Keratinocyte (primary cell): ENCODE data around the gene RTL1. TPM values are rescaled to one million over a fixed set of nuclear protein-coding genes. Genes with fewer than 3 reads are reported as not detected.

Experiments used
- DNase-seq: peaks from one replicate; pipeline ENCODE4 v3.0.0-alpha.2; 2011; ENCODE audit warnings: low read depth, missing footprints, low spot score
- FAIRE-seq: peaks from 2 replicates; lab custom pipeline; 2011; peaks lifted over from hg19 to GRCh38; lab: Jason Lieb, UNC
- H2AFZ ChIP-seq: 2 replicates; pipeline ENCODE4 v1.6.0; 2012; ENCODE audit warnings: low read length, control low read depth, inconsistent platforms; ENCODE audit not compliant: control insufficient read depth
- H3K27ac ChIP-seq: 2 replicates; pipeline ENCODE4 v1.5.1; 2011; ENCODE audit warnings: low read length; ENCODE audit not compliant: control insufficient read depth, insufficient read depth
- H3K27me3 ChIP-seq: 3 replicates; pipeline ENCODE4 v1.6.0; 2011; ENCODE audit warnings: low read length; ENCODE audit not compliant: control insufficient read depth, insufficient read depth; ENCODE audit errors: extremely low read depth
- H3K36me3 ChIP-seq, 2 experiments: 2 replicates in 1 of 2; 3 replicates in 1 of 2; pipeline ENCODE4 v1.5.1; 2011; ENCODE audit warnings: low read length in 2 of 2, mild to moderate bottlenecking in 1 of 2; ENCODE audit not compliant: control insufficient read depth in 2 of 2, insufficient read depth in 2 of 2; ENCODE audit errors: extremely low read depth in 1 of 2
- H3K4me1 ChIP-seq: 3 replicates; pipeline ENCODE4 v1.5.1; 2011; ENCODE audit warnings: low read length; ENCODE audit not compliant: control insufficient read depth, insufficient read depth; ENCODE audit errors: extremely low read depth
- H3K4me2 ChIP-seq: 3 replicates; pipeline ENCODE4 v1.6.0; 2011; ENCODE audit warnings: low read depth, low read length; ENCODE audit not compliant: control insufficient read depth, insufficient read depth; ENCODE audit errors: extremely low read depth
- H3K4me3 ChIP-seq, 3 experiments: fragments of 200-600 bp in 1 of 3; sonication (generic) in 1 of 3; 2 replicates in 2 of 3; 3 replicates in 1 of 3; pipeline ENCODE4 v1.5.1; 2011 to 2016; ENCODE audit warnings: low read length in 3 of 3, mild to moderate bottlenecking in 3 of 3, control low read depth in 2 of 3, inconsistent platforms in 1 of 3, low read depth in 1 of 3, mixed read lengths in 1 of 3, mixed run types in 1 of 3, moderate library complexity in 1 of 3; ENCODE audit not compliant: control insufficient read depth in 2 of 3, insufficient read depth in 2 of 3; ENCODE audit errors: extremely low read depth in 1 of 3
- H3K79me2 ChIP-seq: 2 replicates; pipeline ENCODE4 v1.6.0; 2012; ENCODE audit warnings: low read length; ENCODE audit not compliant: control insufficient read depth, insufficient read depth
- H3K9ac ChIP-seq: 3 replicates; pipeline ENCODE4 v1.6.0; 2011; ENCODE audit warnings: low read length; ENCODE audit not compliant: control insufficient read depth, insufficient read depth; ENCODE audit errors: extremely low read depth
- H3K9me1 ChIP-seq: 3 replicates; pipeline ENCODE4 v1.6.0; 2011; ENCODE audit warnings: low read length; ENCODE audit not compliant: control insufficient read depth, insufficient read depth; ENCODE audit errors: extremely low read depth
- H3K9me3 ChIP-seq: 2 replicates; pipeline ENCODE4 v1.5.1; 2012; ENCODE audit warnings: low read depth, low read length; ENCODE audit not compliant: control insufficient read depth
- H4K20me1 ChIP-seq: 3 replicates; pipeline ENCODE4 v1.6.0; 2011; ENCODE audit warnings: low read length; ENCODE audit not compliant: control insufficient read depth, insufficient read depth; ENCODE audit errors: extremely low read depth
- CTCF ChIP-seq, 3 experiments: IDR thresholded peaks in 1 of 3; conservative IDR thresholded peaks in 1 of 3; optimal IDR thresholded peaks in 1 of 3; 2 replicates in 2 of 3; 3 replicates in 1 of 3; pipeline versions ENCODE3 to v1.5.1; 2011; ENCODE audit warnings: low read length in 3 of 3, mild to moderate bottlenecking in 3 of 3, moderate library complexity in 2 of 3, control low read depth in 1 of 3, inconsistent platforms in 1 of 3; ENCODE audit not compliant: insufficient read depth in 2 of 3; ENCODE audit errors: extremely low read depth in 1 of 3
- EZH2 ChIP-seq: IDR thresholded peaks from one replicate; pipeline ENCODE4 v1.6.1; 2012; ENCODE audit warnings: inconsistent platforms, mild to moderate bottlenecking, low read length, moderate library complexity
- dilution Hi-C: fragments of 300-500 bp; cut with MboI; formaldehyde crosslinking; loops from one replicate; pipeline ENCODE4 v1.7.0; 2020; ENCODE audit warnings: low sequenced_read_pairs; ENCODE audit not compliant: extremely low pct_ligation_motif_present
- polyA plus RNA-seq, 5 experiments: library from polyadenylated mRNA; depleted of rRNA in 3 of 5; stranded (reverse) in 3 of 5; stranded (forward) in 1 of 5; unstranded in 1 of 5; fragments of >200 nt; gene quantifications; 1 replicate in 1 of 5; 2 replicates in 3 of 5; 3 replicates in 1 of 5; pipeline versions ENCODE4 v1.2.1 to v1.2.3, GENCODE V29; 2011 to 2012; ENCODE audit warnings: missing spikeins in 2 of 5, low read depth in 1 of 5, low replicate concordance in 1 of 5

Gene RTL1
- polyA plus RNA-seq, 1 donor (not counting 4 experiments of a cell fraction or from before 2014, with no cell fraction given) = not detected

GRCh38 chr14:100868621-100869370 is 34.7 kb downstream of the RTL1 start:
- no peak overlapping the region for H3K4me3 ChIP-seq
- H3K4me2 ChIP-seq = no peak overlapping the region
- peaks cover 3% of the 10 kb centered on the region for H3K9me3 ChIP-seq
- FAIRE-seq (no peak), DNase-seq (no peak)
- no peak overlapping the region for H3K27ac ChIP-seq
- H3K4me1 ChIP-seq = no peaks in the 10 kb centered on the region
- H3K27me3 ChIP-seq = no peaks in the 10 kb centered on the region
- no peak overlapping the region for H3K9ac ChIP-seq
- no peak overlapping the region for H2AFZ ChIP-seq
- dilution Hi-C loops = no loop called here
- TF ChIP-seq CTCF (optimal IDR thresholded peaks at IDR 0.05 in 1 of 3, IDR thresholded peaks at IDR 0.05 in 1 of 3, conservative IDR thresholded peaks at IDR 0.05 in 1 of 3; ENCODE audit: extremely low read depth in 1 of 3, insufficient read depth in 2 of 3, low read length in 3 of 3) (no peak), EZH2 (no peak)
- no peaks in the 10 kb centered on the region for H3K9me1 ChIP-seq
- H3K79me2 ChIP-seq = no peaks in the 10 kb centered on the region
- H3K36me3 ChIP-seq = no peaks in the 10 kb centered on the region
- no peaks in the 10 kb centered on the region for H4K20me1 ChIP-seq

- Histone ChIP-seq H3K4me2 (no peak overlapping the region), H3K9me3 (peaks cover 2% of the 10 kb centered on the region), H3K9me1 (no peaks in the 10 kb centered on the region), H3K4me1 (no peaks in the 10 kb centered on the region), H3K4me3 (no peak overlapping the region), H3K36me3 (no peaks in the 10 kb centered on the region), H3K27ac (no peak overlapping the region), H3K9ac (no peak overlapping the region), H2AFZ (no peak overlapping the region), H3K27me3 (no peaks in the 10 kb centered on the region), H4K20me1 (no peaks in the 10 kb centered on the region), H3K79me2 (no peaks in the 10 kb centered on the region)
- dilution Hi-C loops = no loop called here
- FAIRE-seq = no peak
- no peak for TF ChIP-seq CTCF (optimal IDR thresholded peaks at IDR 0.05 in 1 of 3, IDR thresholded peaks at IDR 0.05 in 1 of 3, conservative IDR thresholded peaks at IDR 0.05 in 1 of 3; ENCODE audit: extremely low read depth in 1 of 3, insufficient read depth in 2 of 3, low read length in 3 of 3)
- no peak for DNase-seq
Observed at GRCh38 chr14:100867631-100868315, 35.7 kb downstream of the RTL1 start.
